Activated CD4-positive, alpha-beta T cell treated with anti-CD3 and anti-CD28 coated beads, Interleukin-2, amount 10 ng/mL, durations not matched to agents 24 days and 14 days (primary cell): ENCODE data around the gene CEMIP2. TPM values are rescaled to one million over a fixed set of nuclear protein-coding genes. Genes with fewer than 3 reads are reported as not detected.

Experiments used
- DNase-seq: peaks from one replicate; pipeline ENCODE4 v3.0.0; 2022
- H3K27ac Mint-ChIP-seq: one replicate; pipeline ENCODE4 v1.8.0; 2022; ENCODE audit warnings: mild to moderate bottlenecking, mixed read lengths
- H3K27me3 Mint-ChIP-seq: one replicate; pipeline ENCODE4 v1.8.0; 2022; ENCODE audit warnings: mixed read lengths
- H3K36me3 Mint-ChIP-seq: one replicate; pipeline ENCODE4 v1.8.0; 2022; ENCODE audit warnings: low read depth, mild to moderate bottlenecking, mixed read lengths
- H3K4me1 Mint-ChIP-seq: one replicate; pipeline ENCODE4 v1.8.0; 2021; ENCODE audit warnings: mixed read lengths
- H3K4me3 Mint-ChIP-seq: one replicate; pipeline ENCODE4 v1.8.0; 2022; ENCODE audit warnings: mild to moderate bottlenecking, moderate library complexity, mixed read lengths
- H3K9me3 Mint-ChIP-seq: one replicate; pipeline ENCODE4 v1.8.0; 2021; ENCODE audit warnings: mixed read lengths
- intact Hi-C: fragments of 100-400 bp; cut with micrococcal nuclease; formaldehyde crosslinking; loops from one replicate; pipeline ENCODE4 v1.15.1; 2023
- total RNA-seq: library from RNA; stranded (reverse); gene quantifications from 2 replicates; pipeline ENCODE4 v1.2.3, GENCODE V29; 2022

The CEMIP2 gene
- total RNA-seq, 1 donor from 2014 or later: 47.7 TPM

DNA sequence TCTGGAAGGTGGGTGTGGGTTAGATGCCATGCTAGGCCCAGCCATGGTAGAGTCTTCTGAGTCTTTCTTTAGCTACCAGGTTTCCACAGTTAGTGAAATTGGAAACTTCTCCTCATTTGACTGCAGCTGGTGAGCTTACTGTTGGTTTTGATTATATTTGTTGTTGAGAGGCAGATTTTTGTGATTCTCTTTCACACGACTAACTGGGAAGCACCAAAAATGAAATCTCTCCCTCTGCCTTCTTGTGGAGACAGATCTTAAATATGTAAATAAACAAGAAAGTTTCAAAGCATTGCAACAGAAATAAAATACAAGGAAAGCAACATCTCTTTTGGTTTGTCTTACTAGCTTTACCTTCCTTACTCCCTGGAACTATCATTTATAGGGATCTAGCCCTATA lies 122.2 kb downstream of the CEMIP2 start:
- intact Hi-C loops: no loop called here
- Mint-ChIP-seq H3K4me1 (peaks cover 33% of the 10 kb centered on the region), H3K27me3 (peaks cover 5% of the 10 kb centered on the region), H3K36me3 (no peaks in the 10 kb centered on the region), H3K9me3 (peaks cover 4% of the 10 kb centered on the region), H3K27ac (no peak overlapping the region), H3K4me3 (no peak overlapping the region)
- DNase-seq: no peak

DNA sequence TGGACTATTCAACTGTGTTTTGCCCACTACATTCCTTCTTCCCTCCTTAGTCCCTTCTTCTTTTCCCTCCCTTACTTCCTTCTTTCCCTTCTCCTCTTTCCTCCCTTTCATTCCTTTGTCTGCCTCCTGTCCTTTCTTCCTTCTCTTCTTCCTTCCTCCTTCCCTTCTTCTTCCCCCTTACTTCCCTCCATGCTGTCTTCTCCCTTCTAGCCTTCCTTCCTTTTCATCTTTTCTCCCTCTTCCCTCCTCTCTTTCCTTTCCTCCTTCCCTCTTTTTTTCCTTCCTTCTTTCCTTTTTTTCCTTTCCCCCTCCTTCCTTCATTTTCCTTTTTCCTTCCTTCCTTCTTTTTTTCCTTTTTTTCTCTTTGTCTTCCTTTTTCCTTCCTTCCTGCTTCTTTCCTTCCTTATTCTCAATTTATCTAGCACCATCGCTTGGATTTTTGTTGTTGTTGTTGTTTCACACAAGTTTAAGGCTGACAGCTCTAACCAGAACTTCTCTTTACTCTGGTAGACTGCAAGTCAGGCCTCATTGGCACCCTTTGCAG lies 123.4 kb downstream of the CEMIP2 start:
- peaks cover 7% of the 10 kb centered on the region for H3K9me3 Mint-ChIP-seq
- peaks cover 33% of the 10 kb centered on the region for H3K4me1 Mint-ChIP-seq
- H3K27ac Mint-ChIP-seq: no peak overlapping the region
- DNase-seq: no peak
- no peak overlapping the region for H3K4me3 Mint-ChIP-seq
- H3K36me3 Mint-ChIP-seq: no peaks in the 10 kb centered on the region
- peaks cover 5% of the 10 kb centered on the region for H3K27me3 Mint-ChIP-seq
- intact Hi-C loops: loop anchor here (5.0 kb wide), 1 partner anchor 32 kb away; no protein-coding TSS in a partner anchor

- H3K9me3 Mint-ChIP-seq: peaks cover 7% of the 10 kb centered on the region
- peaks cover 38% of the 10 kb centered on the region for H3K4me1 Mint-ChIP-seq
- DNase-seq: no peak
- H3K4me3 Mint-ChIP-seq: no peak overlapping the region
- H3K27ac Mint-ChIP-seq: no peak overlapping the region
- peaks cover 5% of the 10 kb centered on the region for H3K27me3 Mint-ChIP-seq
- intact Hi-C loops: loop anchor here (5.0 kb wide), 1 partner anchor 34 kb away; no protein-coding TSS in a partner anchor
- H3K36me3 Mint-ChIP-seq: no peaks in the 10 kb centered on the region
Observed at GRCh38 chr9:71643330-71643729, 125.0 kb downstream of the CEMIP2 start.

GRCh38 chr9:71642056-71642455 lies 126.3 kb downstream of the CEMIP2 start:
- H3K36me3 Mint-ChIP-seq: no peaks in the 10 kb centered on the region
- intact Hi-C loops: loop anchor here (5.0 kb wide), 1 partner anchor 35 kb away; no protein-coding TSS in a partner anchor
- peaks cover 5% of the 10 kb centered on the region for H3K27me3 Mint-ChIP-seq
- peaks cover 35% of the 10 kb centered on the region for H3K4me1 Mint-ChIP-seq
- peaks cover 7% of the 10 kb centered on the region for H3K9me3 Mint-ChIP-seq
- no peak overlapping the region for H3K4me3 Mint-ChIP-seq
- no peak overlapping the region for H3K27ac Mint-ChIP-seq
- DNase-seq: no peak

- intact Hi-C loops: no loop called here
- H3K27ac Mint-ChIP-seq: peak overlapping the region; percentile 72
- peaks cover 24% of the 10 kb centered on the region for H3K4me1 Mint-ChIP-seq
- no peaks in the 10 kb centered on the region for H3K36me3 Mint-ChIP-seq
- H3K4me3 Mint-ChIP-seq: peak overlapping the region; percentile 53
- H3K27me3 Mint-ChIP-seq: peaks cover 2% of the 10 kb centered on the region
- DNase-seq: peak; percentile 76
- H3K9me3 Mint-ChIP-seq: peaks cover 3% of the 10 kb centered on the region
Observed at GRCh38 chr9:71638627-71639026, 129.7 kb downstream of the CEMIP2 start.

DNA sequence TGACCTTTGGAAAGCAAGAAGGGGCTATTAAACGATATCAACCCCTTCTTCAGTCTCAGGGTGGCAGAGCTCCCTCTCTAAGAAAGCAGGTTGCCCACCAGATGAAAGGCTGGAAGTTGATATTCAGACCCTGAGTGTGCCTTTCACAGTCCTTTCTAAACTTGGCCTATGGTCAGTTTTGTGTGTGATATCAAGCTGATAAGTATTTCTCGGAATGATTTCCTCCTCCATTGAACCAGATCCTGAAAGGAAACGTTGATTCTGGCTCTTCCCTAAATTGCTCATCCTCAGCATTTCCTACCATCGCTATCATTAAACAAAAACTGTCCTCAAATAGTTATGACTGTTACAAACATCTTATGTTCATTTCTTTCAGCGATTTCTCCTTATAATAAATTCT lies 130.4 kb downstream of the CEMIP2 start:
- intact Hi-C loops: no loop called here
- H3K36me3 Mint-ChIP-seq: no peaks in the 10 kb centered on the region
- H3K27me3 Mint-ChIP-seq: peaks cover 2% of the 10 kb centered on the region

GRCh38 chr9:71637375-71637774 lies 130.9 kb downstream of the CEMIP2 start:
- intact Hi-C loops: no loop called here
- Mint-ChIP-seq H3K36me3 (no peaks in the 10 kb centered on the region), H3K27ac (no peak overlapping the region), H3K27me3 (peaks cover 2% of the 10 kb centered on the region), H3K9me3 (peaks cover 5% of the 10 kb centered on the region), H3K4me3 (no peak overlapping the region), H3K4me1 (peaks cover 24% of the 10 kb centered on the region)
- no peak for DNase-seq

More for the DNA sequence above, 130.4 kb downstream of the CEMIP2 start:
- H3K4me3 Mint-ChIP-seq: no peak overlapping the region
- DNase-seq: no peak
- peaks cover 3% of the 10 kb centered on the region for H3K9me3 Mint-ChIP-seq
- peaks cover 24% of the 10 kb centered on the region for H3K4me1 Mint-ChIP-seq
- H3K27ac Mint-ChIP-seq: no peak overlapping the region

DNA sequence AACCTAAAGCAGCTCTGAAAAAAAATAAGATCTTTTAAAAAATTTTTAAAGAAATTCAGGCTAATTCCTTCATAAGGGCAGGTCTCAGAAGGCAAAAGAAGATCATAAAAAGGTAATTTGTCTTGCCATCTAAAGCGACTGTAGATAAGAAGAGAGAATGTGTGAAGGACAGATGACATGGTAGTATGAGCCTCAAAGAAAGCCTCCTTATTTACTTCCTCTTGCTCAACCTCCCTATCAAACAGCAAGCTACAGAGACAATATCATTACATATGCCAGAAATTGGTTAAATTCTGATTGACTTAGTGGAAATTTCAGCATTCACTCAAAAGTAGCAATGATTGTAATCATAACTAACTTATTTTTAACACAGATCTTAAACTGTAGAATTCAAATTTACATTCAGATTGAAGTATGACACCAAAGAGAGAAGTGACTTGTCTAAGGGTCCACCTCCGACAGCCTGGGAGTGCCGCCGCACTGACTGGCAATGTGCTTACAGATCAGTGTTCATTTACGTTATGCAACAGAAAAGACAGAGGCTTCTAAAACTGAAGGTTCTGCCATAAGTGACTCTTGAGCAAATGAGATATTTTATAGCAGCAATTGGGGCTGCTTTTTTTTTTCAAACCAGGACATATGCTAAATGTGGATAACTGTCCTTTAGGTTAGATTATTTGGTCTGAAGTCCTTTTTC lies 132.0 kb downstream of the CEMIP2 start:
- intact Hi-C loops: no loop called here
- Mint-ChIP-seq H3K4me1 (peaks cover 24% of the 10 kb centered on the region), H3K4me3 (no peak overlapping the region), H3K9me3 (peaks cover 7% of the 10 kb centered on the region), H3K27me3 (peaks cover 2% of the 10 kb centered on the region), H3K27ac (no peak overlapping the region), H3K36me3 (no peaks in the 10 kb centered on the region)
- no peak for DNase-seq

GRCh38 chr9:71634752-71635151 lies 133.6 kb downstream of the CEMIP2 start:
- H3K36me3 Mint-ChIP-seq: no peaks in the 10 kb centered on the region
- H3K9me3 Mint-ChIP-seq: peaks cover 4% of the 10 kb centered on the region
- DNase-seq: no peak
- no peak overlapping the region for H3K4me3 Mint-ChIP-seq
- H3K27ac Mint-ChIP-seq: no peak overlapping the region
- no peaks in the 10 kb centered on the region for H3K27me3 Mint-ChIP-seq
- intact Hi-C loops: no loop called here
- H3K4me1 Mint-ChIP-seq: peaks cover 26% of the 10 kb centered on the region

Other genes with a start within 250 kb of the CEMIP2 start
- 18.3 and 19.7 TPM in 2 replicates for gene ABHD17B, start 142.7 kb upstream of the CEMIP2 start, total RNA-seq
- gene C9orf85, start 143.1 kb upstream of the CEMIP2 start, total RNA-seq: 9.4 and 11.6 TPM in 2 replicates